ENCODE data around the gene NLN.
"Not testable (repeated sequence)": the region's sequence is repeated elsewhere in the genome, so short reads cannot be mapped to it uniquely, and the experiment has no call there.

Gene NLN

DNA sequence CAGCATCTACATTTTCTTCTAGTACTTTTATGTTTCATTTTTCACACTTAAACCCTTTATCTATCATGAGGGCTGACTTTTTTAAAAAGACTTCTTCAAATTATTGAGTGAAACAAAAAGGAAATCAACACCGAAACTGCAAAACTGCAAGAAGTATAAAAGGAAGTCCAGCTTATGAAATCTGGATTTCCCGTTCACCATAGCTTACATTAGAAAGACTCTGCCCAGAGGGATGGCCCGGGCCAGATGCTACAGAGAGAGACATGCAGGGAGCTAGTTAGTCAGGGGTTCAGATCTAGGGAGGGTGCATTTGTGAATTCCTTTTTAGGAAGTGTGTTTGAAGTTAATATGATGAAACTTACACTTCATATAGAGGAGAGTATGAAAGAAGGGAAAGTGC lies 10.0 kb downstream of the NLN start:
- not testable (repeated sequence) for DNase-seq (ENCODE audit: low read depth in 2 of 2)

GRCh38 chr5:65734196-65734775 lies 12.3 kb downstream of the NLN start:
- not testable (repeated sequence) for DNase-seq (ENCODE audit: low read depth in 2 of 2)

DNA sequence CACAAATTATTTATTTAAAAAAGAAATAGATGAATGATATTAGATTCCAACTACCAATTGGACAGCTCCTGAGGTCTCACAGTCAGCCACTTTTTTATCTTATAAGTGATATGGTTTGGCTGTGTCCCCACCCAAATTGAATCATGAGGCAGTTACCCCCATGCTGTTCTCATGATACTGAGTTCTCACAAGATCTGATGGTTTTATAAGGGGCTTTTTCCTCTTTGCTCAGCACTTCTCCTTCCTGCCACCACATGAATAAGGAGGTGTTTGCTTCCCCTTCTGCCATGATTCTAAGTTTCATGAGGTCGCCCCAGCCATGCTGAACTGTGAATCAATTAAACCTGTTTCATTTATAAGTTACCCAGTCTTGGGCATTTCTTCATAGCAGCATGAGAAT lies 12.9 kb downstream of the NLN start:
- DNase-seq (ENCODE audit: low read depth in 2 of 2) = no peak

DNA sequence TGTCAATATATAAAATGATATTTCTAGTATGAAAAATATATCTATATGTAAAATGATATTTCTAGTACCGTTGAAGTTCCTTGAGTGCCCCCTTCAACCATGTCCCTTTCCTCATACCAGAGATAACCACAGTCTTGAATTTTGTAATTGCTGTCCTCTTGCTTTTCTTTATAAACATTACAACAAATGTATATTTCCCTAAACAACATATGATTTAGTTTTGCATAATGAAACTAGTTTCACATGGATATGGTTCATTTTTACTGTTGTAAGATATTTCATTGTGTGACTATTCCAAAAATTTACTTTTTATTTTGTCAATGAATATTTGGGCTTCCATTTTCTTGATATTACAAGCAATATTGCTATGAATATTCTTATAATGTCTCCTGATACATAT lies 14.0 kb downstream of the NLN start:
- no peak for DNase-seq (ENCODE audit: low read depth in 2 of 2)

GRCh38 chr5:65737842-65738241 lies 15.8 kb downstream of the NLN start:
- no peak for DNase-seq (ENCODE audit: low read depth in 2 of 2)

DNA sequence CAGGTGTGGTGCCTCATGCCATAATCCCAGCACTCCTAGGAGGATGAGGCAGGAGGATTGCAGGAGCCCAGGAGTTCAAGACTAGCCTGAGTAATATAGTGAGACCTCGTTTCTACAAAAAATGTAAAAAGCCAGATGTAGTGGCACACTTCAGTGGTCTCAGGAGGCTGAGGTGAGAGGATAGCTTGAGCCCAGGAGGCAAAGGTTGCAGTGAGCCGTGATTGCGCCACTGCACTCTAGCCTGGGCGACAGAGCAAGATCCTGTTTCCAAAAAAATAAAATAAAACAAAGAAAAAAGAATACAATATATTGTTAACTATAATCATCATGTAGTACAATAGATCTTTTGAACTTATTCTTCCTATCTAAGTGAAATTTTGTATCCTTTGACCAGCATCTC lies 16.3 kb downstream of the NLN start:
- DNase-seq (ENCODE audit: low read depth in 2 of 2) = no peak

DNA sequence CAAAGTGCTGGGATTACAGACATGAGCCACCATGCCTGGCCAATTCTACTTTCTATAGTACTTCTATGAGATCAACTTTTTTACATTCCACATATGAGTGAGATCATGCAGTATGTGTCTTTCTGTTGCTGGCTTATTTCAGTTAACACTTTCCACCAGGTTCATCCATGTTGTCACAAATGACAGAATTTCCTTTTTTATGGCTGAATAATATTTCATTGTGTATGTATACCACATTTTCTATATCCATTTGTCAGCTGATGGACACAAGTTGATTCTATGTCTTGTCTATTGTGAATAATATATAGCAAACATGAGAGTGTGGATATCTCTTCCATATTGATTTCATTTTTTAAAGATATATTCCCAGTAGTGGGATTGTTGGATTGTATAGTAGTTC lies 17.2 kb downstream of the NLN start:
- no peak for DNase-seq (ENCODE audit: low read depth in 2 of 2)

- no peak for DNase-seq (ENCODE audit: low read depth in 2 of 2)
Observed at GRCh38 chr5:65742565-65743231, 20.7 kb downstream of the NLN start.

- DNase-seq (ENCODE audit: low read depth in 2 of 2) = no peak
Observed at GRCh38 chr5:65749221-65749844, 27.3 kb downstream of the NLN start.

DNA sequence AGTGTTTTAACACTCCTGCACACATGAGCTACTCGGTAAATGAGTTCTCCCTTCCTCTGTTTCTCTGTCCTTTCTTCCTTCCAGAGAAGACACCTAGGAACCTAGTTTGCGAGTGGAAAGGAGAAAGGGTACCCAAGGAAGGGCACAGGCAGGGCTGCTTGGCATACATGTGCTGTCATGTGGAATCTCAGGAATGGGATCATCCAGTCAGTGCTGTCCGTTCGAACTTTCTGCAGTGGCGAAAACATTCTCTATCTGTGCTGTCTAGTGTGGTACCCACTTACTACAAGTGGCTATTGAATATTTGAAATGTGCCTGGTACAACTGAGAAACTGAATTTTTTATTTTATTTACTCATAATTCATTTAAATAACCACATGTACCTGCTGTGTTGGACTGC lies 28.0 kb downstream of the NLN start:
- DNase-seq (ENCODE audit: low read depth in 2 of 2) = no peak

DNA sequence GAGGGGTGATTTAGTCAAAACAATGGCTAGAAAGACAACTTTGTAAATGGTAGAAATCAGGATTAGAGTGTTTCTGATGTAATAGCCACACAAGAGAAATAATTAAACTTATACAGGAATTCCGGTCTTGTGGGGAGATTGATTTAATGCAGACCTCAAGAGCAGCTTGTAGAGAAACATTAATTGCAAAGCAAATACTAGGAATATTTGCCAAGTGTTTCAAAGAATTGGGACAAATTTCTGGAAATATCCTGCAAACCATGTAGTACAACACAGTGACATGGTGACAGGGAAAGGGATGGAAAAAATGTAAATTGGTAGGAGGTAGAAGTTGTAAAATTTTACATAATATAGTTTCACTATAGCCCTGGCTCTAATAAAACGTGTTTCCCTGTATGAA lies 28.9 kb downstream of the NLN start:
- DNase-seq (ENCODE audit: low read depth in 2 of 2) = no peak

GRCh38 chr5:65753189-65753588 lies 31.2 kb downstream of the NLN start:
- no peak for DNase-seq (ENCODE audit: low read depth in 2 of 2)

- DNase-seq (ENCODE audit: low read depth in 2 of 2) = no peak
Observed at GRCh38 chr5:65758546-65759144, 36.6 kb downstream of the NLN start.

GRCh38 chr5:65760504-65761275 lies 38.7 kb downstream of the NLN start:
- no peak for DNase-seq (ENCODE audit: low read depth in 2 of 2)

DNA sequence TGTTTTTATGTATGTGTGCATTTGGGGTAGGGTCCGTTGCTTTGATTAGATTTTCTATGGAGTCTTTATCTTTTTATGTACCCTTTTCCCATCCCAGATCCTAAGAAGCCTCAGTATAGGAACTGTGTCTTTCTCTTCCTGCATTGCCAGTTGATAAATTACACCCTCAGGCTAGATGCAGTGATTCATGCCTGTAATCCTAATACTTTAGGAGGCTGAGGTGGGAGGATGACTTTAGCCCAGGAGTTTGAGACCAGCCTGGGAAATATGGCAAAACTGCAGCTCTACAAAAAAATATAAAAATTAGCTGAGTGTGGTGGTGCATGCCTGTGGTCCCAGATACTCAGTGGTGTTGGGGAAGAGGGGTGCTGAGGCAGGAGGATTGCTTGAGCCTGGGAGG lies 40.2 kb downstream of the NLN start:
- DNase-seq (ENCODE audit: low read depth in 2 of 2) = no peak

GRCh38 chr5:65765582-65765981 lies 43.6 kb downstream of the NLN start:
- DNase-seq (ENCODE audit: low read depth in 2 of 2) = no peak

DNA sequence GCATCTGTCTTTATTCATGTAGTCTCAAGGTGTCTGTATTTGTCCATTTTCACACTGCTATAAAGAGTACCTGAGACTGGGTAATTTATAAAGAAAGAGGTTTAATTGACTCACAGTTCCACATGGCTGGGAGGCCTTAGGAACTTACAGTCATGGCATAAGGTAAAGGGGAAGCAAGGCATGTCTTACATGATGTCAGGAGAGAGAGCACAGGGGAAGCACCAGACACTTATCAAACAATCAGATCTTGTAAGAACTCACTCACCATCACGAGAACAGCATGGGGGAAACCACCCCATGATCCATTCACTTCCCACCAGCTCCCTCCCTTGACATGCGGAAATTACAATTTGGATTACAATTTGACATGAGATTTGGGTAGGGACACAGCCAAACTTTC lies 44.2 kb downstream of the NLN start:
- DNase-seq (ENCODE audit: low read depth in 2 of 2) = no peak

DNA sequence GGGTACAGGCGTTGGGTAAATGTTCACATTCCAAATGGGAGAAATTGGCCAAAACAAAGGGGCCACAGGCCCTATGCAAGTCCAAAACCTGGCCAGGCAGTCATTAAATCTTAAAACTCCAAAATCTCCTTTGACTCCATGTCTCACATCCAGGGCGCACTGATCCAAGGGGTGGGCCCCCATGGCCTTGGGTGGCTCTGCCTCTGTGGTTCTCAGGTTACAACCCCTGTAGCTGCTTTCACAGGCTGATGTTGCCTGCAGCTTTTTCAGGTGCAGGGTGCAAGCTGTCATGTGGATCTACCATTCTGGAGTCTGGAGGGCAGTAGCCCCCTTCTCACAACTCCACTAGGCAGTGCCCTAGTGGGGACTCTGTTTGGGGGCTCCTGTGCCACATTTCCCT lies 44.8 kb downstream of the NLN start:
- no peak for DNase-seq (ENCODE audit: low read depth in 2 of 2)

- no peak for DNase-seq (ENCODE audit: low read depth in 2 of 2)
Observed at GRCh38 chr5:65767565-65767964, 45.6 kb downstream of the NLN start.

DNA sequence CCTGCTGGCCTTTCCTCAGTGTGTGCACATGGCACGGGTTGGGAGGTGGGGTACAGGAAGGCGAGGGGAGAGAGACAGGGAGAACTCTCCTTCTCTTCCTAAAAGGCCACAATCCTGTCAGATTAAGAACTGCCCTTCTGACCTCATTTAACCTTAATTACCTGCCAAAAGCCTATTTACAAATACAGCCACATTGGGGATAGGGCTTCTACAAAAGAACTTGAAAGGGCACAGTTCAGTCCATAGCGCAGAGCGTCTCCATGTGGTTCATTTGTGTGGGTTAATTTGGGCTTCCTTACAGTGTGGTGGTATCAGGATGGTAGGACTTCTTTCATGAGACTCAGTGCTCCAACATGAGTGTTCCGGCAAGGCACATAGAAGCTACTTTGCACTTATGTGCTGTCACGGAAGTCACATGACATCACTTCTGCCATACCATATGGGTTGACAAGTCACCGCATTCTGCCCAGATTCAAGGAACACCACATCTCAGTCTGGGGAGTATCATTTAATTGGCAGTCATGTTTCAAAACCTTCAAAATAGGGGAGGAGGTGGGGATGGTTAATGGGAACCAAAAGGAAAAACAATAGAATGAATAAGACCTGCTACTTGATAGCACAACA lies 46.8 kb downstream of the NLN start:
- DNase-seq (ENCODE audit: low read depth in 2 of 2) = no peak

DNA sequence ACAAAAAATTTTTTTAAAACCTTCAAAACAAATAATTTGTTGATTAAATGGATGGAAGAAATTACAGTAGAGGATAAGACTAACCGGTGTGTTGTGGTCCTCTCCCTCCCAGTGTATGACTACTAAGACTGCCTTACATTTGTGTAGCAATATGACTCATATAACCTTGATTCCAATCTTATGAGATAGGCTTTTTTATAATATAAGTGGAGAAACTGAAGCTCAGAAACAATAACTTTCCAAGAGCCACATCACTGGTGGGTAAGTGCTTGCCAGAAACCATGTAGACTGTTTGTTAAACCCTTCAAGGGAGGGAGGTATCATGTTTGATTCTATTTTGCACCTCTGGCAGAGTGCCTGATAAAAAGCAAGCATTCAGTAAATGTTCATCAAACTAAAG lies 47.5 kb downstream of the NLN start:
- no peak for DNase-seq (ENCODE audit: low read depth in 2 of 2)

DNA sequence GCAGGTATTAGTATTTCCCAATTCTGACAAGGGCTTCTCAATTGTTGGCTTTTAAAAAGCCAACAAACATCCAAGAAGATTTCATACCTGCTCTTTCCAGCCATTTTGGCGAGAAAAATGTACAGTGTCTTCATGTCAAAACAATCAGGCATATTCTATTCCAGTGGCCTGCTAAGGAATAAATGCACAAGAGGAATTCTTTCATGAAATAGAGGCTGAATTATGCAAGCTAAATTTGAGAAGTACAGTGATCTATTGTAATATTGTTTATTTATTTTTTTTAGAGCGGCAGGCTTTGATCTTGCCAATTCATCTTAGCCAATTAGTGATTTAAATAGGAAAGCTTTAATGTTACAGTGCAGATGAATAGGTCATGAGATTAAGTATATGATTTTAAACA lies 49.3 kb downstream of the NLN start:
- no peak for DNase-seq (ENCODE audit: low read depth in 2 of 2)

Measured in activated CD4-positive, alpha-beta T cell treated with anti-CD3 and anti-CD28 coated beads for 24 hours (primary cell).